Neutrophil (primary cell): ENCODE data around the gene PBRM1.

ENCODE experiments used
- H3K27ac ChIP-seq: fragments of 200-600 bp; sonication (generic); 2 replicates; pipeline ENCODE4 v1.5.1; 2016; ENCODE audit warnings: mild to moderate bottlenecking, moderate library complexity
- H3K27me3 ChIP-seq: fragments of 200-600 bp; sonication (generic); 2 replicates; pipeline ENCODE4 v1.6.0; 2016; ENCODE audit warnings: mild to moderate bottlenecking
- H3K36me3 ChIP-seq: fragments of 200-600 bp; sonication (generic); 2 replicates; pipeline ENCODE4 v1.5.1; 2017
- H3K4me1 ChIP-seq, 2 experiments: fragments of 200-600 bp in 1 of 2; sonication (generic) in 1 of 2; 1 replicate in 1 of 2; 2 replicates in 1 of 2; pipeline versions ENCODE4 v1.5.1 to v1.6.1; 2013 to 2016; ENCODE audit warnings: low read depth in 1 of 2, low read length in 1 of 2, mild to moderate bottlenecking in 1 of 2, moderate library complexity in 1 of 2; ENCODE audit not compliant: control insufficient read depth in 1 of 2, insufficient read depth in 1 of 2
- H3K4me3 ChIP-seq, 2 experiments: fragments of 200-600 bp in 1 of 2; sonication (generic) in 1 of 2; 1 replicate in 1 of 2; 2 replicates in 1 of 2; pipeline ENCODE4 v1.5.1; 2013 to 2016; ENCODE audit warnings: low read depth in 1 of 2, low read length in 1 of 2, mild to moderate bottlenecking in 1 of 2, moderate library complexity in 1 of 2
- H3K9me3 ChIP-seq: fragments of 200-600 bp; sonication (generic); 2 replicates; pipeline ENCODE4 v1.5.1; 2016
- TF ChIP-seq, protein P1 (sequence below): fragments of 200-600 bp; sonication (generic); IDR thresholded peaks from 2 replicates; pipeline ENCODE4 v1.5.1; 2016; ENCODE audit warnings: antibody characterized with exemption

The PBRM1 gene

GRCh38 chr3:52651592-52651991, 34.1 kb downstream of the PBRM1 start:
- Histone ChIP-seq H3K27me3 (no peaks in the 10 kb centered on the region), H3K27ac (no peak overlapping the region), H3K36me3 (peaks cover 87% of the 10 kb centered on the region), H3K9me3 (no peaks in the 10 kb centered on the region), H3K4me1 (no peaks in the 10 kb centered on the region), H3K4me3 (no peak overlapping the region)
- TF ChIP-seq, protein P1, sequence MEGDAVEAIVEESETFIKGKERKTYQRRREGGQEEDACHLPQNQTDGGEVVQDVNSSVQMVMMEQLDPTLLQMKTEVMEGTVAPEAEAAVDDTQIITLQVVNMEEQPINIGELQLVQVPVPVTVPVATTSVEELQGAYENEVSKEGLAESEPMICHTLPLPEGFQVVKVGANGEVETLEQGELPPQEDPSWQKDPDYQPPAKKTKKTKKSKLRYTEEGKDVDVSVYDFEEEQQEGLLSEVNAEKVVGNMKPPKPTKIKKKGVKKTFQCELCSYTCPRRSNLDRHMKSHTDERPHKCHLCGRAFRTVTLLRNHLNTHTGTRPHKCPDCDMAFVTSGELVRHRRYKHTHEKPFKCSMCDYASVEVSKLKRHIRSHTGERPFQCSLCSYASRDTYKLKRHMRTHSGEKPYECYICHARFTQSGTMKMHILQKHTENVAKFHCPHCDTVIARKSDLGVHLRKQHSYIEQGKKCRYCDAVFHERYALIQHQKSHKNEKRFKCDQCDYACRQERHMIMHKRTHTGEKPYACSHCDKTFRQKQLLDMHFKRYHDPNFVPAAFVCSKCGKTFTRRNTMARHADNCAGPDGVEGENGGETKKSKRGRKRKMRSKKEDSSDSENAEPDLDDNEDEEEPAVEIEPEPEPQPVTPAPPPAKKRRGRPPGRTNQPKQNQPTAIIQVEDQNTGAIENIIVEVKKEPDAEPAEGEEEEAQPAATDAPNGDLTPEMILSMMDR, result no peak

GRCh38 chr3:52650439-52650838, 35.3 kb downstream of the PBRM1 start:
- H3K9me3 ChIP-seq, result no peaks in the 10 kb centered on the region
- peaks cover 86% of the 10 kb centered on the region for H3K36me3 ChIP-seq
- no peak overlapping the region for H3K4me3 ChIP-seq
- H3K27ac ChIP-seq, result no peak overlapping the region
- TF ChIP-seq, protein P1, result no peak
- H3K4me1 ChIP-seq, result no peaks in the 10 kb centered on the region
- H3K27me3 ChIP-seq, result no peaks in the 10 kb centered on the region

- H3K27ac ChIP-seq, result no peak overlapping the region
- H3K4me1 ChIP-seq, result no peaks in the 10 kb centered on the region
- TF ChIP-seq, protein P1, result no peak
- peaks cover 86% of the 10 kb centered on the region for H3K36me3 ChIP-seq
- no peaks in the 10 kb centered on the region for H3K9me3 ChIP-seq
- H3K27me3 ChIP-seq, result no peaks in the 10 kb centered on the region
- H3K4me3 ChIP-seq, result no peak overlapping the region
These were observed 36.1 kb downstream of the PBRM1 start for GRCh38 chr3:52649461-52650210.

DNA sequence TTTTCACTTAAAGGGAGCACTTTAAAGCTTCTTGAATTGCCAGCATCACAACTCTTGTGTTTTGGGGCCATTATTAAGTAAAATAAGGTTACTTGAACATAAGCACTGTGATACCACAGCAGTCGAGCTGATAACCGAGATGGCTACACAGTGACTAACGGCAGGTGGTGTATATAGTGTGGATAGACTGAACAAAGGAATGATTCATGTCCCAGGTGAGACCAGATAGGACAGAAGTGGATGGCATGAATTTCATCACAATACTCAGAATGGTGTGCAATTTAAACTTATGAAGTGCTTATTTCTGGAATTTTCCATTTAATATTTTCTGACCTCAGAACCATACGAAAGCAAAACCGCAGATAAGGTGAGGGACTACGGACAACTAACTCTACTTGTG, 40.2 kb downstream of the PBRM1 start:
- H3K9me3 ChIP-seq, result no peaks in the 10 kb centered on the region
- no peaks in the 10 kb centered on the region for H3K4me1 ChIP-seq
- no peak overlapping the region for H3K4me3 ChIP-seq
- peaks cover 87% of the 10 kb centered on the region for H3K36me3 ChIP-seq
- no peak overlapping the region for H3K27ac ChIP-seq
- H3K27me3 ChIP-seq, result no peaks in the 10 kb centered on the region
- TF ChIP-seq, protein P1, result no peak

DNA sequence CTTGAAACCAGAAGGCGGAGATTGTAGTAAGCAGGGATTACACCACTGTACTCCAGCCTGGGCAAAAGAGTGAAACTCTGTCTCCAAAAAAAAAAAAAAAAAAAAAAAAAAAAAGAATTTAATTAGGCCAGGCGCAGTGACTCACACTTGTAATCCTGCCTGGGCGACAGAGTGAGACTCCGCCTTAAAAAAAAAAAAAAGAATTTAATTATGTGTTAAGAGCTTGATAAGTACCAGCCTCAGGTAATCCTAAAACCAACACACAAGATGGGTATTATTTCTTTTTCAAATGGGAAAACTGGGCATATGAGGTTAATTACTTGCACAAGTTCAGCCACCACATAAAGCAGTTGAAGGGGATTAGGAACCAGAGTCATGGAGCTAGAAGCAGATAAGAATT, 49.0 kb downstream of the PBRM1 start:
- no peaks in the 10 kb centered on the region for H3K27me3 ChIP-seq
- H3K27ac ChIP-seq, result no peak overlapping the region
- no peaks in the 10 kb centered on the region for H3K4me1 ChIP-seq
- H3K9me3 ChIP-seq, result no peaks in the 10 kb centered on the region
- no peak overlapping the region for H3K4me3 ChIP-seq
- TF ChIP-seq, protein P1, result no peak
- peaks cover 87% of the 10 kb centered on the region for H3K36me3 ChIP-seq
